HCT116 (cell line): ENCODE data around the gene NUTM2D.
"Not testable (repeated sequence)": the region's sequence is repeated elsewhere in the genome, so short reads cannot be mapped to it uniquely, and the experiment has no call there.

Source experiments
- CEBPB ChIP-seq: IDR thresholded peaks from 2 replicates; pipeline ENCODE4 v1.6.1; 2012; ENCODE audit warnings: low read depth
- ELF1 ChIP-seq: IDR thresholded peaks from 2 replicates; pipeline ENCODE4 v1.6.1; 2012; ENCODE audit warnings: low read depth, borderline replicate concordance
- EZH2 ChIP-seq: fragments of 200-600 bp; sonication (generic); IDR thresholded peaks from 2 replicates; pipeline ENCODE4 v1.6.1; 2017; ENCODE audit warnings: antibody characterized with exemption, mixed run types
- POLR2A ChIP-seq: IDR thresholded peaks from 2 replicates; pipeline ENCODE4 v1.7.0; 2011; ENCODE audit warnings: borderline replicate concordance; ENCODE audit not compliant: insufficient read depth, insufficient read length; ENCODE audit errors: extremely low read depth
- POLR2AphosphoS5 ChIP-seq: IDR thresholded peaks from 2 replicates; pipeline ENCODE4 v1.6.1; 2011; ENCODE audit warnings: mild to moderate bottlenecking, low read depth, low read length, moderate library complexity
- SRF ChIP-seq: IDR thresholded peaks from 2 replicates; pipeline ENCODE4 v1.6.1; 2012; ENCODE audit warnings: low read depth
- TF ChIP-seq, protein P1 (sequence below), 3 experiments: fragments of 200-600 bp in 1 of 3; sonication (generic) in 1 of 3; IDR thresholded peaks in 2 of 3; conservative IDR thresholded peaks in 1 of 3; 2 replicates each; pipeline ENCODE4 v1.5.1; 2012 to 2017; ENCODE audit warnings: low read depth in 2 of 3, low read length in 2 of 3, antibody characterized with exemption in 1 of 3, borderline replicate concordance in 1 of 3, control low read depth in 1 of 3, mild to moderate bottlenecking in 1 of 3, mixed read lengths in 1 of 3, mixed run types in 1 of 3, moderate library complexity in 1 of 3; ENCODE audit not compliant: insufficient read depth in 1 of 3

DNA sequence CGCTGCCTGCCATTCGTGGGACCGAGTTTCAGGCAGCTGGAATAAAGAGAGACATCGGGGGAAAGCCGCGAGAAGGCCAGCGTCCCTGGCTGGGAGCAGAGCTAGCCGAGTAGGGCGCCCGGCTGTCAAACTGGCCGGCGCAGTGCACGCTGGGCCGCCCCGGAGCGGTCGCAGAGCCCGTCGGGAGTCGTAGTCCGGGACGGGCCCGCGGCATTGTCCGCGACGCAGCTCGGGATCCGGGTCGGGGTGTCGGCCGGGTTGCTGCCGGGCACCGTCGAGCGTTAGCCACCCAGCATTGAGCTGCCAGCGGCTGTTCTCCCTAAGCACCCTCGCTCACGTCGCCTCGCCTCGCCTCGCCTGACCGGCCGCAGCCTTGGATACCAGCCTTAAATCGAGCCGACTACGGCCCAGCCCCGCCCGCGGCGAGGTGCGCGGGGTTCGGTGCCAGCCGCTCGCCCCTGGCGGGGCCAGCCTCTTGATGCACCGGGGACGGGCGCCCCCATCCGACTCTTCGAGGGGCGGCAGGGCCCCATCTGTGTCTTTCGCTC lies 14.8 kb upstream of the NUTM2D start:
- TF ChIP-seq, protein P1, sequence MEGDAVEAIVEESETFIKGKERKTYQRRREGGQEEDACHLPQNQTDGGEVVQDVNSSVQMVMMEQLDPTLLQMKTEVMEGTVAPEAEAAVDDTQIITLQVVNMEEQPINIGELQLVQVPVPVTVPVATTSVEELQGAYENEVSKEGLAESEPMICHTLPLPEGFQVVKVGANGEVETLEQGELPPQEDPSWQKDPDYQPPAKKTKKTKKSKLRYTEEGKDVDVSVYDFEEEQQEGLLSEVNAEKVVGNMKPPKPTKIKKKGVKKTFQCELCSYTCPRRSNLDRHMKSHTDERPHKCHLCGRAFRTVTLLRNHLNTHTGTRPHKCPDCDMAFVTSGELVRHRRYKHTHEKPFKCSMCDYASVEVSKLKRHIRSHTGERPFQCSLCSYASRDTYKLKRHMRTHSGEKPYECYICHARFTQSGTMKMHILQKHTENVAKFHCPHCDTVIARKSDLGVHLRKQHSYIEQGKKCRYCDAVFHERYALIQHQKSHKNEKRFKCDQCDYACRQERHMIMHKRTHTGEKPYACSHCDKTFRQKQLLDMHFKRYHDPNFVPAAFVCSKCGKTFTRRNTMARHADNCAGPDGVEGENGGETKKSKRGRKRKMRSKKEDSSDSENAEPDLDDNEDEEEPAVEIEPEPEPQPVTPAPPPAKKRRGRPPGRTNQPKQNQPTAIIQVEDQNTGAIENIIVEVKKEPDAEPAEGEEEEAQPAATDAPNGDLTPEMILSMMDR (IDR thresholded peaks at IDR 0.05 in 2 of 3, conservative IDR thresholded peaks at IDR 0.05 in 1 of 3; ENCODE audit: borderline replicate concordance in 1 of 3, insufficient read depth in 1 of 3, low read depth in 2 of 3, low read length in 2 of 3): peak in 2 of 3 experiments; percentile 15 to 22; a peak in 1 of 6 replicates
- TF ChIP-seq POLR2AphosphoS5: peak; percentile 32; the same call in 1 of the 2 replicates
- TF ChIP-seq EZH2, ELF1, POLR2A, SRF, CEBPB: not testable (repeated sequence)
